Uterus (tissue), 4 donors: ENCODE measurements around the gene SCYGR3. TPM values are rescaled to one million over a fixed set of nuclear protein-coding genes. Genes with fewer than 3 reads are reported as not detected.

ENCODE experiments used
- DNase-seq, 2 donors: peaks; one replicate each; pipeline ENCODE4 v3.0.0-alpha.2; 2019 to 2020
- H3K27ac ChIP-seq, 2 donors: fragments of 200-600 bp; sonication (generic); 1 replicate in 1 of 2; 2 replicates in 1 of 2; pipeline ENCODE4 v1.5.1; 2016 to 2018
- H3K27me3 ChIP-seq, 2 donors: fragments of 200-600 bp; sonication (generic); one replicate each; pipeline ENCODE4 v1.5.1; 2018 to 2019; ENCODE audit warnings: control low read depth in 1 of 2
- H3K36me3 ChIP-seq, 2 donors: fragments of 200-600 bp; sonication (generic); one replicate each; pipeline ENCODE4 v1.5.1; 2019; ENCODE audit warnings: control low read depth in 1 of 2
- H3K4me1 ChIP-seq, 2 donors: fragments of 200-600 bp; sonication (generic); one replicate each; pipeline ENCODE4 v1.5.1; 2018 to 2019; ENCODE audit warnings: control low read depth in 1 of 2
- H3K4me3 ChIP-seq, 2 donors: fragments of 200-600 bp; sonication (generic); 1 replicate in 1 of 2; 2 replicates in 1 of 2; pipeline ENCODE4 v1.5.1; 2018 to 2019; ENCODE audit warnings: mild to moderate bottlenecking in 1 of 2
- H3K9me3 ChIP-seq, 2 donors: fragments of 200-600 bp; sonication (generic); one replicate each; pipeline ENCODE4 v1.5.1; 2019; ENCODE audit warnings: control low read depth in 1 of 2
- POLR2A ChIP-seq, 2 donors: fragments of 450-650 bp; IDR thresholded peaks; one replicate each; pipeline ENCODE4 v1.6.1; 2016; ENCODE audit warnings: antibody characterized with exemption in 2 of 2, mild to moderate bottlenecking in 1 of 2, moderate library complexity in 1 of 2
- intact Hi-C: fragments of 100-400 bp; cut with DNase I; formaldehyde crosslinking; loops from one replicate; pipeline ENCODE4 v1.15.1; 2023; ENCODE audit warnings: low total_unique reads
- total RNA-seq, 4 donors: library from RNA; depleted of rRNA in 3 of 4; stranded (reverse); fragments of >200 nt in 3 of 4; gene quantifications; one replicate each; pipeline versions ENCODE4 v1.1.0 to v1.2.4, GENCODE V29; 2014 to 2023
- TF ChIP-seq, protein P1 (sequence below), 4 experiments: fragments of 200-600 bp in 2 of 4; fragments of 450-650 bp in 2 of 4; sonication (generic) in 2 of 4; IDR thresholded peaks; one replicate each; pipeline ENCODE4 v1.5.1; 2016 to 2019; ENCODE audit warnings: antibody characterized with exemption in 4 of 4, mild to moderate bottlenecking in 2 of 4, moderate library complexity in 1 of 4
- donor health status: DM: yes; HTN: yes; CAD: no.

The SCYGR3 gene, protein sequence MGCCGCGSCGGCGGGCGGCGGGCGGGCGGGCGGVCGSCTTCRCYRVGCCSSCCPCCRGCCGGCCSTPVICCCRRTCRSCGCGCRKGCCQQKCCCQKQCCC
- total RNA-seq = not detected

DNA sequence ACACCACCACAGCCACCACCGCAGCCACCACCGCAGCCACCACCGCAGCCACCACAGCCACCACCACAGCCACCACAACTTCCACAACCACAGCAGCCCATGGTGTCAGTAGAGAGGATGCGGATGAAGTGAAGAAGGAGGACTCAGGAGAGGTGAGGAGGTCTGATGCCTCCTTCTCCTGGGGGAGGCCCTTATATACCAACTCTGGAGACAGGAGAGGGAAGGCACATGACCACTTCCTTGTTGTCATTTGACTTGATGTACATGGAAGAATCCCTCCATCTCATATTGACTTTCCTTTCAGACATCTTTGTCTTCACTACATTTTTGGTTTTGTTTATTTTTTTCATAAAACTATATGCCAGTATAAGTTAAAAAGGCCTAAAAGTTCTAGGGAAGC, at the start of gene SCYGR3:
TSS of gene SCYGR3 (minus strand) at position 101 of the 400 bp plus-strand sequence. CDS start at position 101, 0 bp downstream.
- TF ChIP-seq POLR2A (IDR thresholded peaks at IDR 0.05) = no peak
- TF ChIP-seq, protein P1, sequence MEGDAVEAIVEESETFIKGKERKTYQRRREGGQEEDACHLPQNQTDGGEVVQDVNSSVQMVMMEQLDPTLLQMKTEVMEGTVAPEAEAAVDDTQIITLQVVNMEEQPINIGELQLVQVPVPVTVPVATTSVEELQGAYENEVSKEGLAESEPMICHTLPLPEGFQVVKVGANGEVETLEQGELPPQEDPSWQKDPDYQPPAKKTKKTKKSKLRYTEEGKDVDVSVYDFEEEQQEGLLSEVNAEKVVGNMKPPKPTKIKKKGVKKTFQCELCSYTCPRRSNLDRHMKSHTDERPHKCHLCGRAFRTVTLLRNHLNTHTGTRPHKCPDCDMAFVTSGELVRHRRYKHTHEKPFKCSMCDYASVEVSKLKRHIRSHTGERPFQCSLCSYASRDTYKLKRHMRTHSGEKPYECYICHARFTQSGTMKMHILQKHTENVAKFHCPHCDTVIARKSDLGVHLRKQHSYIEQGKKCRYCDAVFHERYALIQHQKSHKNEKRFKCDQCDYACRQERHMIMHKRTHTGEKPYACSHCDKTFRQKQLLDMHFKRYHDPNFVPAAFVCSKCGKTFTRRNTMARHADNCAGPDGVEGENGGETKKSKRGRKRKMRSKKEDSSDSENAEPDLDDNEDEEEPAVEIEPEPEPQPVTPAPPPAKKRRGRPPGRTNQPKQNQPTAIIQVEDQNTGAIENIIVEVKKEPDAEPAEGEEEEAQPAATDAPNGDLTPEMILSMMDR (IDR thresholded peaks at IDR 0.05) = no peak
- H3K27ac ChIP-seq = no peak within 1 kb of the TSS
- intact Hi-C loops = no loop called here
- H3K36me3 ChIP-seq = no peaks in the 10 kb centered on the region
- no peak for DNase-seq
- no peaks in the 10 kb centered on the region for H3K9me3 ChIP-seq
- H3K4me3 ChIP-seq = no peak within 1 kb of the TSS
- H3K27me3 ChIP-seq = no peaks in the 10 kb centered on the region
- no peaks in the 10 kb centered on the region for H3K4me1 ChIP-seq

DNA sequence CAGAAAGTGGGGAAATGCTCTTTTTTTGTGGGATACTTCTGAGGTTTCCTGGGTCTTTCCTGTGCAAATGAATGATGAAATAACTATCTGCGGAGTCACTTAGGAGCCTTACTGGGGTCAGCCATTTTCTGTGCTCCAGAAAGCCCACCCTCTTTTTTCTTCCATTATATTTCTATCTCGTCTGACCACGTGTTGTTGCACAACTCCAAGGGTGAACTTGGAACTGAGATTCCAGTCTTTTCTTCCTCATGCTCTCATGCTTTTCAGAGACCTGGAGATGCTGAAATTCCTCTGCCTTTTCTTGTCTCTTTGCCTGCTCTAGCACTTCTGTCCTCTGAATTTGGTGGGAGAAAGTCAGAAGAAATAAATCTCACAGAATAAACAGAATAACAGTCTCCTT, 47.2 kb upstream of the SCYGR3 start:
- no peaks in the 10 kb centered on the region for H3K9me3 ChIP-seq
- H3K4me3 ChIP-seq = no peak overlapping the region
- H3K4me1 ChIP-seq = no peaks in the 10 kb centered on the region
- no peak overlapping the region for H3K27ac ChIP-seq
- no peaks in the 10 kb centered on the region for H3K36me3 ChIP-seq
- DNase-seq = no peak
- TF ChIP-seq, protein P1 (IDR thresholded peaks at IDR 0.05) = no peak
- TF ChIP-seq POLR2A (IDR thresholded peaks at IDR 0.05) = no peak
- no peaks in the 10 kb centered on the region for H3K27me3 ChIP-seq
- intact Hi-C loops = no loop called here

DNA sequence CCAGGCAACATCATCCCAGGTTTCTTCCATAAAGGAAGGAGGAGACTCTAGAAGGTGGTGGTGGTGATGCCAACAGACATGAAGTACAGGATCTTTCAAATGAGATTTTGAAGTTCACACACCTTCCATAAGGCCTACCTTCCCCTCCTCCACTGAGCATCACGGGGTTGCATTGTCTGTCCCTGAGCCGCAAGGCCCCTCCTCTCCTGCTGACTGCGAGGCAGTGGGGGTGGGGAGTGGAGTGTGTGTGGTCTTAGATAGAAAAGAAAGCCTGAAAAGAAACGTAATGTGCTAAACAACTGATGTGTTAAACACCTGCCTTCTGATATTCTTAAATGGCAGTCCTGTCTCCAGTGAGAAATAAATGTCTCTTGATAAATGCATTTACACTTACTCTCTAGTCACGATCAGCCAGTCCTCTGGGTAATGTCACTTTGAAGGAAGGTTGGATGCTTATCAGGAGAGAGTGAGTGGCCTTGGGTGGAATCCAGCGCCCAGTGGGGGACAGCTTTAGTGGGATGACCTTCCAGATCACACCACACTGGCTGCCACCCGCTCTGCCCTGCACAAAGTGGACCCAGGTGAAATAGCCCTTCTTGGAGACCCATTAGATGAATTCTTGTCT, 46.5 kb upstream of the SCYGR3 start:
- H3K27me3 ChIP-seq = no peaks in the 10 kb centered on the region
- no peaks in the 10 kb centered on the region for H3K36me3 ChIP-seq
- no peak overlapping the region for H3K4me3 ChIP-seq
- no peaks in the 10 kb centered on the region for H3K9me3 ChIP-seq
- H3K4me1 ChIP-seq = no peaks in the 10 kb centered on the region
- no peak overlapping the region for H3K27ac ChIP-seq
- TF ChIP-seq, protein P1 (IDR thresholded peaks at IDR 0.05) = no peak
- no peak for TF ChIP-seq POLR2A (IDR thresholded peaks at IDR 0.05)
- no peak for DNase-seq
- intact Hi-C loops = no loop called here

DNA sequence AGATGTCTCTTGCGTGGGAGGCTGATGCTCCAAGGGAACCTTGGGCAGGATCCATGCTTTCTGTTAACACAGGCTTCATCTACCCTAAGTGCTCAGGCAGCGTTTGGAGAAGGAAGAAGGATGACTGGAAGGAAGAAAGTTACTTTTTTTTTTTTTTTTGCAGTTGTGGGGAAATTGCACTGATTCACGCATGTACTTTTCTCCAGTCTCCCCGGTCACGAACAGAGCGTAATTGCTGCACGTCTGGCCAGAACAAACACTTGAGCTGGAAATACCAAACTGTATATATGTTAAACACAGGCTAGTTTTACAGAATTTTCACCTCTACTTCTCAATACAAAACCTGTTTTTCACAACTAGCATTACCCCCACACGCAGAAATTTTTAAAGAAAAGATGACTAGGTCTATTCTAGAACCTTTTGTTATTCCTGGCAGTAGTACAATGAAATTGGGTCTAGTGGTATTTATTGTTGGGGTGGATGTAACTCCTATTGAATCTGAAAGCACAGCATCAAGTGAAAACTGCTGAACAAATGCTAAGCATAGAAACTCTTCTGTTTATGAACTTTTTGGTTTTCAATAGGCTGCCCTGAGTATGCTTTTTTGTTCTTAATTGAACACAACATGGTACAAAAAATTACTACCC, 42.7 kb upstream of the SCYGR3 start:
- intact Hi-C loops = no loop called here
- Histone ChIP-seq H3K4me1 (no peaks in the 10 kb centered on the region), H3K36me3 (no peaks in the 10 kb centered on the region), H3K27me3 (no peaks in the 10 kb centered on the region), H3K27ac (no peak overlapping the region), H3K9me3 (no peaks in the 10 kb centered on the region), H3K4me3 (no peak overlapping the region)
- TF ChIP-seq, protein P1 (IDR thresholded peaks at IDR 0.05) = no peak
- no peak for TF ChIP-seq POLR2A (IDR thresholded peaks at IDR 0.05)
- DNase-seq = no peak

DNA sequence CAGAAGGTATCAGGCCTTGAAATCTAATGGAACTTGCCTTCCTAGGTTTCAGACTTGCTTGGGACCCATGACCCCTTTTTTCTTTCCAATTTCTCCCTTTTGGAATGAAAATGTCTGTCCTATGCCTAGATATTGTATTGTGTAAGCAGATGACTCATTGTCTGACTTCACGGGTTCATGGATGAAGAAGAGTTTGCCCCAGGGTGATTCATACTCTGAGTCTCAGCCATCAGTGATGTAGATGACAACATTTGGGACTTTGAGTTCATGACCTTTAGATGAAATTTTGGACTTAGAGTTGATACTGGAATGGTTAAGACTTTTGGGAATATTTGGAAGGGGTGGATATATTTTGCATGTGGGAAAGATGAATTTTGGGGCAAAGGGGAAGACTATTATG, 40.8 kb upstream of the SCYGR3 start:
- Histone ChIP-seq H3K36me3 (no peaks in the 10 kb centered on the region), H3K4me3 (no peak overlapping the region), H3K9me3 (no peaks in the 10 kb centered on the region), H3K27me3 (no peaks in the 10 kb centered on the region), H3K27ac (no peak overlapping the region), H3K4me1 (no peaks in the 10 kb centered on the region)
- no peak for DNase-seq
- intact Hi-C loops = no loop called here
- TF ChIP-seq POLR2A (IDR thresholded peaks at IDR 0.05) = no peak
- TF ChIP-seq, protein P1 (IDR thresholded peaks at IDR 0.05) = no peak
